GM12878 (cell line): Measurements from ENCODE around the gene PRKG1. TPM values are rescaled to one million over a fixed set of nuclear protein-coding genes. Genes with fewer than 3 reads are reported as not detected.

Source experiments
- ASH2L ChIP-seq: fragments of 300-600, 200-600 bp; sonication (generic); IDR thresholded peaks from 2 replicates; pipeline ENCODE4 v1.6.1; 2017; ENCODE audit warnings: low read depth, mild to moderate bottlenecking, borderline replicate concordance
- ESRRA ChIP-seq: IDR thresholded peaks from 2 replicates; pipeline ENCODE4 v1.6.1; 2012; ENCODE audit warnings: mild to moderate bottlenecking, low read length, improper control_type of control experiment
- HCFC1 ChIP-seq: fragments of 150-350 bp; IDR thresholded peaks from 2 replicates; pipeline ENCODE4 v1.6.1; 2014; ENCODE audit warnings: low read length
- RCOR1 ChIP-seq: conservative IDR thresholded peaks from 2 replicates; pipeline ENCODE4 v1.6.1; 2012; ENCODE audit warnings: low read depth, low read length, improper control_type of control experiment
- ZBTB11 ChIP-seq: fragments of 450-650 bp; formaldehyde crosslinking; IDR thresholded peaks from 2 replicates; pipeline ENCODE4 v1.5.0; 2022; ENCODE audit warnings: mild to moderate bottlenecking, missing genetic modification characterization
- ZNF24 ChIP-seq: fragments of 450-650 bp; IDR thresholded peaks from 2 replicates; pipeline ENCODE4 v1.6.1; 2017; ENCODE audit warnings: antibody characterized with exemption, mild to moderate bottlenecking
- ZNF592 ChIP-seq: fragments of 450-650 bp; IDR thresholded peaks from 2 replicates; pipeline ENCODE4 v1.6.1; 2017; ENCODE audit warnings: mild to moderate bottlenecking, moderate library complexity
- polyA plus RNA-seq, 11 experiments: library from polyadenylated mRNA; depleted of rRNA in 4 of 11; unstranded in 6 of 11; stranded (reverse) in 5 of 11; fragments of >200 nt; fragmentation: Nextera tagmentation in 4 of 11; fragmentation: Illumina TruSeq in 1 of 11; extraction: Ambion mirVana in 4 of 11; extraction: Trizol in 1 of 11; gene quantifications; 1 replicate in 1 of 11; 2 replicates in 10 of 11; pipeline versions ENCODE4 v1.2.1 to v1.2.3, GENCODE V29; 2011 to 2016; ENCODE audit warnings: inconsistent platforms in 2 of 11, missing spikeins in 2 of 11, low read depth in 1 of 11
- total RNA-seq, 4 experiments: library from RNA; depleted of rRNA in 3 of 4; stranded (reverse); fragments of >200 nt in 3 of 4; fragmentation: Illumina TruSeq in 1 of 4; extraction: Trizol in 1 of 4; gene quantifications; 2 replicates each; pipeline versions ENCODE4 v1.2.1 to v1.2.3, GENCODE V29; 2013 to 2021

Gene PRKG1
- total and polyA plus RNA-seq, 10 of the 15 experiments (the other 5 are each of a cell fraction or from before 2014, with no cell fraction given) = 0.04 to 0.05 TPM; not detected in 8

GRCh38 chr10:51436805-51437204 is 362.5 kb downstream of the PRKG1 start (continued):
- TF ChIP-seq ZBTB11 (CRISPR knock-in tag) = no peak
- TF ChIP-seq RCOR1 = no peak
- no peak for TF ChIP-seq ASH2L
- no peak for TF ChIP-seq ZNF592
- TF ChIP-seq ZNF24 = no peak
- no peak for TF ChIP-seq ESRRA
- TF ChIP-seq HCFC1 = no peak
